ENCODE measurements around the gene PPP1R7. TPM values are rescaled to one million over a fixed set of nuclear protein-coding genes. Genes with fewer than 3 reads are reported as not detected.

PPP1R7 gene
- total and polyA plus RNA-seq, 2 of the 4 experiments (the other 2 are of a cell fraction), result 60.8 to 70.0 TPM

GRCh38 chr2:241132538-241133435, 17.5 kb upstream of the PPP1R7 start:
- no peak overlapping the region for H4K8ac ChIP-seq (ENCODE audit: low read depth in 2 of 2, low read length in 2 of 2)
- in situ Hi-C loops (cut with MboI; ENCODE audit: low sequenced_read_pairs) (no loop called here), dilution Hi-C loops (cut with HindIII; ENCODE audit: low sequenced_read_pairs, unreplicated experiment) (no loop called here), intact Hi-C loops (cut with micrococcal nuclease) (no loop called here)
- 93% methylated on average over 9 of the region's 14 CpGs; no CpG with 5 or more reads in 1 of the 2 experiments for WGBS, 2 experiments (ENCODE audit: extremely low coverage in 2 of 2, insufficient read length in 1 of 2)
- no peak overlapping the region for H3K27ac ChIP-seq (ENCODE audit: insufficient read depth, low read length)
- H3K4me1 ChIP-seq (ENCODE audit: control insufficient read depth, insufficient read depth, low read length), result no peaks in the 10 kb centered on the region
- ATAC-seq (ENCODE audit: low read depth) (no peak), DNase-seq (no peak)
- H3K14ac ChIP-seq (replicated peaks; ENCODE audit: low read depth, low read length), result no peak overlapping the region
- H2AFZ ChIP-seq (replicated peaks; ENCODE audit: low read length, poor library complexity), result no peak overlapping the region
- POLR2A ChIA-PET (ENCODE audit: unreplicated experiment), result no interaction called here
- H2BK120ac ChIP-seq (ENCODE audit: low read depth, low read length), result no peak overlapping the region
- peaks cover under 1% of the 10 kb centered on the region; the same call in 1 of the 2 replicates for H3K36me3 ChIP-seq (ENCODE audit: control insufficient read depth, insufficient read depth, low read length)
- no TSS peak for BruUV-seq (replicated peaks)
- H2BK20ac ChIP-seq (ENCODE audit: low read depth, low read length), result no peak overlapping the region
- no peak overlapping the region for H2BK15ac ChIP-seq (ENCODE audit: low read depth, low read length)
- no peak overlapping the region for H3K23ac ChIP-seq (ENCODE audit: low read depth, low read length)
- H3K4ac ChIP-seq (ENCODE audit: low read depth, low read length), result no peak overlapping the region
- H3K9ac ChIP-seq (ENCODE audit: low read depth, low read length), result no peak overlapping the region
- CTCF ChIA-PET, result no interaction called here
- no peaks in the 10 kb centered on the region for H3K9me3 ChIP-seq (ENCODE audit: control insufficient read depth, insufficient read depth, low read length)
- no peak overlapping the region for H3K4me2 ChIP-seq (ENCODE audit: low read depth, low read length)
- no peaks in the 10 kb centered on the region for H4K20me1 ChIP-seq (ENCODE audit: insufficient read depth, low read length)
- TF ChIP-seq MAFK (IDR thresholded peaks at IDR 0.05; ENCODE audit: low read depth, low read length), result no peak
- TF ChIP-seq CEBPB (IDR thresholded peaks at IDR 0.05; ENCODE audit: low read depth, low read length), result no peak
- no peak for TF ChIP-seq ELK1 (IDR thresholded peaks at IDR 0.05; ENCODE audit: borderline replicate concordance, low read depth, low read length)
- no peak overlapping the region for H2AK9ac ChIP-seq (replicated peaks; ENCODE audit: low read depth, low read length, poor library complexity)
- no peak overlapping the region for H4K91ac ChIP-seq (ENCODE audit: insufficient read depth, low read depth, low read length)
- H3K18ac ChIP-seq (ENCODE audit: low read depth, low read length), result no peak overlapping the region
- no peak overlapping the region for H2BK5ac ChIP-seq (ENCODE audit: low read depth, low read length, poor library complexity, severe bottlenecking)
- no peak overlapping the region for H2AK5ac ChIP-seq (ENCODE audit: low read depth, low read length)
- H3K56ac ChIP-seq (ENCODE audit: extremely low read depth, insufficient read depth, low read length), result no peak overlapping the region
- H3K4me3 ChIP-seq (ENCODE audit: insufficient read depth, low read depth, low read length), result no peak overlapping the region
- no peaks in the 10 kb centered on the region for H3K27me3 ChIP-seq (ENCODE audit: control insufficient read depth, insufficient read depth, low read length)
- H3K9me1 ChIP-seq (ENCODE audit: insufficient read depth, low read length), result no peaks in the 10 kb centered on the region; the same call in 1 of the 2 replicates
- no peaks in the 10 kb centered on the region for H3K79me1 ChIP-seq (ENCODE audit: low read depth in 1 of 2, low read length in 2 of 2)
- no peak overlapping the region for H4K5ac ChIP-seq (ENCODE audit: low read depth, low read length)

Data from IMR-90 (cell line).